GM12864 (cell line): Measurements from ENCODE around the gene OPHN1.

ENCODE experiments used
- DNase-seq: peaks from one replicate; pipeline ENCODE4 v3.0.0-alpha.2; 2011; ENCODE audit warnings: low read depth
- H3K4me3 ChIP-seq: 2 replicates; pipeline ENCODE4 v1.5.1; 2011; ENCODE audit warnings: mild to moderate bottlenecking, low read depth, low read length, control low read depth
- CTCF ChIP-seq: IDR thresholded peaks from 2 replicates; pipeline ENCODE4 v1.5.1; 2011; ENCODE audit warnings: low read depth, mild to moderate bottlenecking, moderate library complexity, low read length, control low read depth, inconsistent platforms; ENCODE audit errors: missing control alignments

The OPHN1 gene

GRCh38 chrX:68045008-68045577 lies 388.2 kb downstream of the OPHN1 start:
- DNase-seq: no peak
- no peak for TF ChIP-seq CTCF
- no peak overlapping the region for H3K4me3 ChIP-seq

- H3K4me3 ChIP-seq: no peak overlapping the region
- DNase-seq: no peak
- no peak for TF ChIP-seq CTCF
Measured at GRCh38 chrX:68043713-68044438, 389.4 kb downstream of the OPHN1 start.

GRCh38 chrX:68041110-68041509 lies 392.2 kb downstream of the OPHN1 start:
- TF ChIP-seq CTCF: no peak
- DNase-seq: no peak

GRCh38 chrX:68018248-68019203 lies 414.8 kb downstream of the OPHN1 start:
- H3K4me3 ChIP-seq: no peak overlapping the region
- DNase-seq: no peak
- TF ChIP-seq CTCF: no peak

More at GRCh38 chrX:68041110-68041509, 392.2 kb downstream of the OPHN1 start:
- no peak overlapping the region for H3K4me3 ChIP-seq

GRCh38 chrX:67998540-67998939 lies 434.8 kb downstream of the OPHN1 start:
- TF ChIP-seq CTCF: no peak

More at GRCh38 chrX:67998540-67998939, 434.8 kb downstream of the OPHN1 start:
- DNase-seq: no peak
- no peak overlapping the region for H3K4me3 ChIP-seq
